AG20443 (cell line): Measurements from ENCODE around the gene ACTN2.

Experiments used
- DNase-seq: peaks from one replicate; pipeline ENCODE4 v3.0.0; 2012; ENCODE audit warnings: low spot score, mixed read lengths

Gene ACTN2

GRCh38 chr1:236774926-236775325 is 88.6 kb downstream of the ACTN2 start:
- DNase-seq, result peak; percentile 48

GRCh38 chr1:236779312-236779711 is 93.0 kb downstream of the ACTN2 start:
- DNase-seq, result no peak

- no peak for DNase-seq
These were observed 99.2 kb downstream of the ACTN2 start for GRCh38 chr1:236785477-236785876.

GRCh38 chr1:236786453-236786852 is 100.2 kb downstream of the ACTN2 start:
- no peak for DNase-seq

- no peak for DNase-seq
These were observed 108.3 kb downstream of the ACTN2 start for GRCh38 chr1:236794585-236795034.

- DNase-seq, result peak; percentile 100
These were observed 108.9 kb downstream of the ACTN2 start, which contains the start of gene MTR for GRCh38 chr1:236795035-236795756. Gene MTR, plus strand, starts transcription at chr1:236795292. Its CDS starts 412 bp downstream, at chr1:236795704.

- peak; percentile 34 for DNase-seq
These were observed 109.7 kb downstream of the ACTN2 start for GRCh38 chr1:236795757-236796667.

- no peak for DNase-seq
These were observed 112.7 kb downstream of the ACTN2 start for GRCh38 chr1:236799001-236799400.

GRCh38 chr1:236800002-236800620 is 113.8 kb downstream of the ACTN2 start:
- DNase-seq, result no peak

- DNase-seq, result no peak
These were observed 114.3 kb downstream of the ACTN2 start for GRCh38 chr1:236800623-236801022.

- no peak for DNase-seq
These were observed 116.0 kb downstream of the ACTN2 start for GRCh38 chr1:236802264-236802663.

- DNase-seq, result no peak
These were observed 120.3 kb downstream of the ACTN2 start for GRCh38 chr1:236806634-236807033.

- DNase-seq, result no peak
These were observed 121.7 kb downstream of the ACTN2 start for GRCh38 chr1:236808005-236808404.

- DNase-seq, result no peak
These were observed 122.3 kb downstream of the ACTN2 start for GRCh38 chr1:236808564-236809130.

- DNase-seq, result no peak
These were observed 122.8 kb downstream of the ACTN2 start for GRCh38 chr1:236809148-236809547.

GRCh38 chr1:236810018-236810417 is 123.7 kb downstream of the ACTN2 start:
- DNase-seq, result no peak

- no peak for DNase-seq
These were observed 126.2 kb downstream of the ACTN2 start for GRCh38 chr1:236812334-236813030.
